ENCODE results near the gene FOXE3.

The FOXE3 gene

DNA sequence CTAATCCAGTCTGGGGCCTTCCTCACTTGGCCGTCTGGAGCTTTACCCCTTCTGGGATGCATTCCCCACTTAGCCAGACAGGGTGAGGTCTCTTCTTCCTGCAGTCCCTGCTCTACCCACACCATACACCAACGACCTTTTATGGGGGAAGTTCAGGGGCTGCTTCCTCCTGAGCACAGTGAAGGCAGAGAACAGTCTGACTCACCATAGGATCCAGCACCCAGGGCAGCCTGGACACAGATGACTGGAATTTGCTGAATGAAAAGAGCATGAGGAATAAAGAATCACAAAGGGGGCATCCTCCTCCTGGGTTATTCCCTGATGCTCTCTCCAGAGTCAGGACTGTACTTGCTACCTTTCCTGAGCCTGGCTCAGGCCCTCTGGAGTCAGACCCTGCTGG, 4.6 kb upstream of the FOXE3 start:
- TF ChIP-seq SIN3A (IDR thresholded peaks at IDR 0.05; ENCODE audit: borderline replicate concordance, insufficient read depth, low read length) (no peak), POLR2AphosphoS5 (IDR thresholded peaks at IDR 0.05; ENCODE audit: low read depth, low read length) (no peak), TAF1 (IDR thresholded peaks at IDR 0.05; ENCODE audit: borderline replicate concordance, insufficient read depth, low read length) (no peak), FOXP2 (optimal IDR thresholded peaks at IDR 0.05; ENCODE audit: borderline replicate concordance, extremely low read depth, extremely low read length, insufficient read depth) (no peak)
- TF ChIP-seq, protein P1, sequence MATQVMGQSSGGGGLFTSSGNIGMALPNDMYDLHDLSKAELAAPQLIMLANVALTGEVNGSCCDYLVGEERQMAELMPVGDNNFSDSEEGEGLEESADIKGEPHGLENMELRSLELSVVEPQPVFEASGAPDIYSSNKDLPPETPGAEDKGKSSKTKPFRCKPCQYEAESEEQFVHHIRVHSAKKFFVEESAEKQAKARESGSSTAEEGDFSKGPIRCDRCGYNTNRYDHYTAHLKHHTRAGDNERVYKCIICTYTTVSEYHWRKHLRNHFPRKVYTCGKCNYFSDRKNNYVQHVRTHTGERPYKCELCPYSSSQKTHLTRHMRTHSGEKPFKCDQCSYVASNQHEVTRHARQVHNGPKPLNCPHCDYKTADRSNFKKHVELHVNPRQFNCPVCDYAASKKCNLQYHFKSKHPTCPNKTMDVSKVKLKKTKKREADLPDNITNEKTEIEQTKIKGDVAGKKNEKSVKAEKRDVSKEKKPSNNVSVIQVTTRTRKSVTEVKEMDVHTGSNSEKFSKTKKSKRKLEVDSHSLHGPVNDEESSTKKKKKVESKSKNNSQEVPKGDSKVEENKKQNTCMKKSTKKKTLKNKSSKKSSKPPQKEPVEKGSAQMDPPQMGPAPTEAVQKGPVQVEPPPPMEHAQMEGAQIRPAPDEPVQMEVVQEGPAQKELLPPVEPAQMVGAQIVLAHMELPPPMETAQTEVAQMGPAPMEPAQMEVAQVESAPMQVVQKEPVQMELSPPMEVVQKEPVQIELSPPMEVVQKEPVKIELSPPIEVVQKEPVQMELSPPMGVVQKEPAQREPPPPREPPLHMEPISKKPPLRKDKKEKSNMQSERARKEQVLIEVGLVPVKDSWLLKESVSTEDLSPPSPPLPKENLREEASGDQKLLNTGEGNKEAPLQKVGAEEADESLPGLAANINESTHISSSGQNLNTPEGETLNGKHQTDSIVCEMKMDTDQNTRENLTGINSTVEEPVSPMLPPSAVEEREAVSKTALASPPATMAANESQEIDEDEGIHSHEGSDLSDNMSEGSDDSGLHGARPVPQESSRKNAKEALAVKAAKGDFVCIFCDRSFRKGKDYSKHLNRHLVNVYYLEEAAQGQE (IDR thresholded peaks at IDR 0.05; ENCODE audit: insufficient read depth in 1 of 2, low read depth in 2 of 2, low read length in 2 of 2), result no peak

DNA sequence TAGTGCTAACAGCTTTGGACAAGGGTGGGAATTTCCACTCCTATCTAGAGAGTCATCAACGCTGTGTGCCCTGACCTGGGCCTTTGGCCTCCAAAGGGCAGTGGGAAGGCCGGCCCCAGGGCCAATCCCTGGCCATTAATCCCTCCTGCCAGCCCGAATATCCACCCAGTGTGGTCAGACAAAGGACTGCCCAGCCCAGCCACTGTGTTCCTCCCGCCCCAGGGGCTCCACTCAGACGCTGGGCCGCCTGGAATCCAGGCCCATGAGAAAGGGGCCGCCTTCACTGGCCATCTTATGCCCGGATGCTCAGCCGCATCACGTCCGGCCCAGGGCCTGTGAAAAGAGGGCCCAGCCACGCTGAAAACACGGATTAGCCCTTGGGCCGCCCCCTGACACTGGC, 3.6 kb upstream of the FOXE3 start:
- TF ChIP-seq SIN3A (IDR thresholded peaks at IDR 0.05; ENCODE audit: borderline replicate concordance, insufficient read depth, low read length) (no peak), FOXP2 (optimal IDR thresholded peaks at IDR 0.05; ENCODE audit: borderline replicate concordance, extremely low read depth, extremely low read length, insufficient read depth) (no peak), POLR2AphosphoS5 (IDR thresholded peaks at IDR 0.05; ENCODE audit: low read depth, low read length) (no peak), TAF1 (IDR thresholded peaks at IDR 0.05; ENCODE audit: borderline replicate concordance, insufficient read depth, low read length) (no peak)
- TF ChIP-seq, protein P1 (IDR thresholded peaks at IDR 0.05; ENCODE audit: insufficient read depth in 1 of 2, low read depth in 2 of 2, low read length in 2 of 2), result no peak

DNA sequence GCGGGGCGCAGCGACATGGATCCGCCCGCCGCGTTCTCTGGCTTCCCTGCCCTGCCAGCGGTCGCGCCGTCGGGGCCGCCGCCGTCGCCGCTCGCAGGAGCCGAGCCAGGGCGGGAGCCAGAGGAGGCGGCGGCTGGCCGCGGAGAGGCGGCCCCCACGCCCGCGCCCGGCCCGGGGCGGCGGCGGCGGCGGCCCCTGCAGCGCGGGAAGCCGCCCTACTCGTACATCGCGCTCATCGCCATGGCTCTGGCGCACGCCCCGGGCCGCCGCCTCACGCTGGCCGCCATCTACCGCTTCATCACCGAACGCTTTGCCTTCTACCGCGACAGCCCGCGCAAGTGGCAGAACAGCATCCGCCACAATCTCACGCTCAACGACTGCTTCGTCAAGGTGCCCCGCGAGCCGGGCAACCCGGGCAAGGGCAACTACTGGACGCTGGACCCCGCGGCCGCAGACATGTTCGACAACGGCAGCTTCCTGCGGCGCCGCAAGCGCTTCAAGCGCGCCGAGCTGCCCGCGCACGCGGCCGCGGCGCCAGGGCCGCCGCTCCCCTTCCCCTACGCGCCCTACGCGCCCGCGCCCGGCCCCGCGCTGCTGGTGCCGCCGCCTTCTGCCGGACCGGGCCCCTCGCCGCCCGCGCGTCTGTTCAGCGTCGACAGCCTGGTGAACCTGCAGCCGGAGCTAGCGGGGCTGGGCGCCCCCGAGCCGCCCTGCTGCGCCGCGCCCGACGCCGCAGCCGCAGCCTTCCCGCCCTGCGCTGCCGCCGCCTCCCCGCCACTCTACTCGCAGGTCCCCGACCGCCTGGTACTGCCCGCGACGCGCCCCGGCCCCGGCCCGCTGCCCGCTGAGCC, 459 bp downstream of the FOXE3 start:
- TF ChIP-seq TAF1 (IDR thresholded peaks at IDR 0.05; ENCODE audit: borderline replicate concordance, insufficient read depth, low read length), result no peak
- TF ChIP-seq POLR2AphosphoS5 (IDR thresholded peaks at IDR 0.05; ENCODE audit: low read depth, low read length), result no peak
- TF ChIP-seq FOXP2 (optimal IDR thresholded peaks at IDR 0.05; ENCODE audit: borderline replicate concordance, extremely low read depth, extremely low read length, insufficient read depth), result no peak
- no peak for TF ChIP-seq SIN3A (IDR thresholded peaks at IDR 0.05; ENCODE audit: borderline replicate concordance, insufficient read depth, low read length)
- TF ChIP-seq, protein P1 (IDR thresholded peaks at IDR 0.05; ENCODE audit: insufficient read depth in 1 of 2, low read depth in 2 of 2, low read length in 2 of 2), result no peak

DNA sequence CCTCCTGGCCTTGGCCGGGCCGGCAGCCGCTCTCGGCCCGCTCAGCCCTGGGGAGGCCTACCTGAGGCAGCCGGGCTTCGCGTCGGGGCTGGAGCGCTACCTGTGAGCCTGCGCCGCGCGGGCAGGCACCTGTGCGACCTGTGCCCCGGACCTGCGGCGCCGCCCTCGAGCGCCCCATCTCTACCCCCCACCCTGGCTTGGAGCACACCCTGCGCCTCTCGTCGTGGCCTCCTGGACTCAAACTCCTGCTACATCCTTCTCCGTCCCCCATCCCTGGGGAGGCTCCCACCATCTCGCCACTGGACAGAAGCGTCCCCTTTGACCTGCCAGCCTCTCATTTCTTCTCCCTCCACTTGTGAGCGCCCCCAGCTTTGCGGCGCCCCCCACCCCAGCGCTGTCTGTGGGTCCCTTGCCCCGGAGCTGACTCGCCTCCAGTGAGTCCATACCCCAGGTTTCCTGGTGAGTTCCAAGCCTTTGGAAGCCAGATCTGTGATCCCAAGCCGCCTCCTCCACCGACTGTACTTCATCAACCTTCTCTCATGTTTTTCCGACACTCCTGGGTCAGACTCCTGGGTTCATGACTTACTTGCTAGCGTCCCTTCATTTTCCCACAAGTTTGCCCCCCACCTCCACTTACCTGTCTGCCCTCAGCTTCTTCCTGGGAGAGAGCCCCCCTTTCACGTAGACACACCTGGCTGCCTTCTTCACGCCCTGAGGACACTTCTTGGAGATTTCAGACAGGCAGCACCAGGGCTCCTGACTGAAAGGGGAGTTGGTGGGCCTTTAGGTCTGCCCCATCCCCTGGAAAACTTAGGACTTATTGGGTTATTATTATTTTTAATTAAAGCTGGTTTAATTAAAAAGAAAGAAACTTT, 1.3 kb downstream of the FOXE3 start:
- TF ChIP-seq POLR2AphosphoS5 (IDR thresholded peaks at IDR 0.05; ENCODE audit: low read depth, low read length), result no peak
- TF ChIP-seq FOXP2 (optimal IDR thresholded peaks at IDR 0.05; ENCODE audit: borderline replicate concordance, extremely low read depth, extremely low read length, insufficient read depth), result no peak
- TF ChIP-seq SIN3A (IDR thresholded peaks at IDR 0.05; ENCODE audit: borderline replicate concordance, insufficient read depth, low read length), result no peak

DNA sequence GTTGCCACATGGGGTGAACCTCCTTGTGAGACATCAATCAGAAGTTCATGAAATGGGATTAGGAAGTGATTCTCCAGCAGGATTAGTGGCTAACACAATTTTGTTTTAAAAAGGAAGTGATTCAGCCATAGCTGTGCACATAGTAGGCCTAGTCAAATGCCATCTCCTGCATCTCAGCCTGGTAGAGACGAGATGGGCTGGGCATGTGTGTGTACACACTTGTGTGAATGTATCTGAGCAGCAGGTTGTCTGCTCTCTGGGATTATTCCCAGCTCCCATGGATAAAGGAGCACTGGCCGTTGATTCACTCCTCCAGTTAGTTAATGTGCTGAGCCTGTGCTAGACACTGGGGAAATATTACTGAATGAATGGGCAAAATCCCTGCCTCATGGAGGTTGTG, 2.0 kb downstream of the FOXE3 start:
- TF ChIP-seq SIN3A (IDR thresholded peaks at IDR 0.05; ENCODE audit: borderline replicate concordance, insufficient read depth, low read length), result no peak
- TF ChIP-seq, protein P1 (IDR thresholded peaks at IDR 0.05; ENCODE audit: insufficient read depth in 1 of 2, low read depth in 2 of 2, low read length in 2 of 2), result no peak
- no peak for TF ChIP-seq FOXP2 (optimal IDR thresholded peaks at IDR 0.05; ENCODE audit: borderline replicate concordance, extremely low read depth, extremely low read length, insufficient read depth)
- TF ChIP-seq POLR2AphosphoS5 (IDR thresholded peaks at IDR 0.05; ENCODE audit: low read depth, low read length), result no peak
- no peak for TF ChIP-seq TAF1 (IDR thresholded peaks at IDR 0.05; ENCODE audit: borderline replicate concordance, insufficient read depth, low read length)

Measured in PFSK-1 (cell line).